Measurements from ENCODE around the gene MT1A.
A peak's percentile ranks its signal among the peaks of the same experiment; 100 is the strongest.

MT1A gene

GRCh38 chr16:56679818-56680217 is 41.4 kb downstream of the MT1A start:
- H3K27me3 ChIP-seq (ENCODE audit: control insufficient read depth, insufficient read depth, low read length): no peaks in the 10 kb centered on the region
- no peak overlapping the region for H2AFZ ChIP-seq
- no peaks in the 10 kb centered on the region for H3K79me2 ChIP-seq
- no peak overlapping the region for H3K4me3 ChIP-seq (ENCODE audit: low read depth, low read length)
- TF ChIP-seq CTCF (IDR thresholded peaks at IDR 0.05): no peak
- peak overlapping the region; percentile 9 for H3K27ac ChIP-seq
- H3K4me1 ChIP-seq: peaks cover 13% of the 10 kb centered on the region
- H3K9me3 ChIP-seq (ENCODE audit: control insufficient read depth, low read length): no peaks in the 10 kb centered on the region
- H3K4me2 ChIP-seq (ENCODE audit: low read length): no peak overlapping the region
- no peak overlapping the region for H3K9ac ChIP-seq
- H3K36me3 ChIP-seq (ENCODE audit: control insufficient read depth, insufficient read depth, low read length): no peaks in the 10 kb centered on the region

GRCh38 chr16:56681939-56682702 is 43.7 kb downstream of the MT1A start, which contains the start of gene MT1X:
Gene MT1X, plus strand, starts transcription at chr16:56682470. Its CDS starts 71 bp downstream, at chr16:56682541.
- peak within 1 kb of the TSS; percentile 72 for H3K4me3 ChIP-seq (ENCODE audit: low read depth, low read length)
- H3K9me3 ChIP-seq (ENCODE audit: control insufficient read depth, low read length): no peaks in the 10 kb centered on the region
- H3K27ac ChIP-seq: peak within 1 kb of the TSS; percentile 79
- H3K27me3 ChIP-seq (ENCODE audit: control insufficient read depth, insufficient read depth, low read length): no peaks in the 10 kb centered on the region
- H3K4me1 ChIP-seq: peaks cover 19% of the 10 kb centered on the region
- H3K9ac ChIP-seq: peak within 1 kb of the TSS; percentile 17
- peak within 1 kb of the TSS; percentile 85 for H2AFZ ChIP-seq
- peak within 1 kb of the TSS; percentile 73 for H3K4me2 ChIP-seq (ENCODE audit: low read length)
- no peaks in the 10 kb centered on the region for H3K36me3 ChIP-seq (ENCODE audit: control insufficient read depth, insufficient read depth, low read length)
- TF ChIP-seq CTCF (IDR thresholded peaks at IDR 0.05): peak; percentile 4
- H3K79me2 ChIP-seq: no peaks in the 10 kb centered on the region

- Histone ChIP-seq H3K36me3 (ENCODE audit: control insufficient read depth, insufficient read depth, low read length) (no peaks in the 10 kb centered on the region), H3K4me2 (ENCODE audit: low read length) (peak overlapping the region; percentile 73), H3K9ac (peak overlapping the region; percentile 17), H3K27ac (peak overlapping the region; percentile 79), H3K27me3 (ENCODE audit: control insufficient read depth, insufficient read depth, low read length) (no peaks in the 10 kb centered on the region), H2AFZ (peak overlapping the region; percentile 85), H3K4me1 (peaks cover 19% of the 10 kb centered on the region), H3K9me3 (ENCODE audit: control insufficient read depth, low read length) (no peaks in the 10 kb centered on the region), H3K79me2 (no peaks in the 10 kb centered on the region), H3K4me3 (ENCODE audit: low read depth, low read length) (peak overlapping the region; percentile 72)
- no peak for TF ChIP-seq CTCF (IDR thresholded peaks at IDR 0.05)
These were observed 44.4 kb downstream of the MT1A start for GRCh38 chr16:56682703-56683397.

GRCh38 chr16:56683424-56684172 is 45.1 kb downstream of the MT1A start:
- Histone ChIP-seq H3K4me1 (peaks cover 19% of the 10 kb centered on the region), H3K4me3 (ENCODE audit: low read depth, low read length) (no peak overlapping the region), H3K4me2 (ENCODE audit: low read length) (peak overlapping the region; percentile 73), H3K27ac (peak overlapping the region; percentile 79), H3K9ac (no peak overlapping the region), H3K9me3 (ENCODE audit: control insufficient read depth, low read length) (no peaks in the 10 kb centered on the region), H3K79me2 (no peaks in the 10 kb centered on the region), H2AFZ (peak overlapping the region; percentile 9), H3K27me3 (ENCODE audit: control insufficient read depth, insufficient read depth, low read length) (no peaks in the 10 kb centered on the region), H3K36me3 (ENCODE audit: control insufficient read depth, insufficient read depth, low read length) (no peaks in the 10 kb centered on the region)
- no peak for TF ChIP-seq CTCF (IDR thresholded peaks at IDR 0.05)

All from parathyroid adenoma (tissue), 2 donors.